Body of pancreas (tissue), 4 donors: ENCODE results near the gene SPIRE1.

Source experiments
- POLR2A ChIP-seq, 3 donors: fragments of 450-650 bp; IDR thresholded peaks; one replicate each; pipeline ENCODE4 v1.6.1; 2016; ENCODE audit warnings: antibody characterized with exemption in 3 of 3, mild to moderate bottlenecking in 2 of 3
- TF ChIP-seq, protein P1 (sequence below), 7 experiments: fragments of 450-650 bp in 4 of 7; fragments of 200-600 bp in 3 of 7; sonication (generic) in 3 of 7; IDR thresholded peaks; one replicate each; pipeline ENCODE4 v1.5.1; 2016 to 2019; ENCODE audit warnings: antibody characterized with exemption in 7 of 7

DNA sequence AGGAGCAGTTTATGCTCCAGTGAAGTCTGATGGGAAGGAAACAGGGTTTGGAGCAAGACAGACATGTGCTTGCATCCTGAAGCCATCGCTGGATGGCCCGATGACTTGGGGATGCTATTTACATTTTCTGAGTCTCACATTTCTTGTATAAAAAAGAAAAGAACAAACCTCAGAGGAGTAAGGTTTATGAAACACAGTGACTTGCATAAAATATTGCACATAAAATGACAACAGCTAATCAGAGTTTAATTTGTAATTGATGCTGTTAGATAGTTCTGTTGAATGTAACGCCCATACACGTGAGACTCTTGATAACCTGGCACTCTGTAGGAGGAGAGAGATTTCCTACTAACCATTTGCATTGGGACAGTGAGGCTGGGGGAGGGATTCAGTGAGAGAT lies 233.7 kb downstream of the SPIRE1 start:
- no peak for TF ChIP-seq POLR2A (IDR thresholded peaks at IDR 0.05)
- TF ChIP-seq, protein P1, sequence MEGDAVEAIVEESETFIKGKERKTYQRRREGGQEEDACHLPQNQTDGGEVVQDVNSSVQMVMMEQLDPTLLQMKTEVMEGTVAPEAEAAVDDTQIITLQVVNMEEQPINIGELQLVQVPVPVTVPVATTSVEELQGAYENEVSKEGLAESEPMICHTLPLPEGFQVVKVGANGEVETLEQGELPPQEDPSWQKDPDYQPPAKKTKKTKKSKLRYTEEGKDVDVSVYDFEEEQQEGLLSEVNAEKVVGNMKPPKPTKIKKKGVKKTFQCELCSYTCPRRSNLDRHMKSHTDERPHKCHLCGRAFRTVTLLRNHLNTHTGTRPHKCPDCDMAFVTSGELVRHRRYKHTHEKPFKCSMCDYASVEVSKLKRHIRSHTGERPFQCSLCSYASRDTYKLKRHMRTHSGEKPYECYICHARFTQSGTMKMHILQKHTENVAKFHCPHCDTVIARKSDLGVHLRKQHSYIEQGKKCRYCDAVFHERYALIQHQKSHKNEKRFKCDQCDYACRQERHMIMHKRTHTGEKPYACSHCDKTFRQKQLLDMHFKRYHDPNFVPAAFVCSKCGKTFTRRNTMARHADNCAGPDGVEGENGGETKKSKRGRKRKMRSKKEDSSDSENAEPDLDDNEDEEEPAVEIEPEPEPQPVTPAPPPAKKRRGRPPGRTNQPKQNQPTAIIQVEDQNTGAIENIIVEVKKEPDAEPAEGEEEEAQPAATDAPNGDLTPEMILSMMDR (IDR thresholded peaks at IDR 0.05), result no peak
